ENCODE measurements around the gene PRXL2B. TPM values are rescaled to one million over a fixed set of nuclear protein-coding genes. Genes with fewer than 3 reads are reported as not detected.

The PRXL2B gene
- total and polyA plus RNA-seq, 12 donors: 16.9 to 64.0 (median 30.2) TPM

GRCh38 chr1:2539312-2539907 is 47.2 kb upstream of the PRXL2B start:
- peaks cover 0 to under 1% of the 10 kb centered on the region in 2 donors for H3K4me1 ChIP-seq (replicated peaks in 1 of 2)
- intact Hi-C loops (cut with DNase I): no loop called here
- no peaks in the 10 kb centered on the region for H3K9me3 ChIP-seq (replicated peaks in 1 of 3)
- no peak for DNase-seq
- no peak overlapping the region for H3K4me3 ChIP-seq
- H3K27me3 ChIP-seq: peaks cover 11% of the 10 kb centered on the region
- no peaks in the 10 kb centered on the region for H3K36me3 ChIP-seq (replicated peaks in 1 of 2)
- peak in 1 of 6 experiments; percentile 26 for TF ChIP-seq CTCF (IDR thresholded peaks at IDR 0.05)
- TF ChIP-seq POLR2A (IDR thresholded peaks at IDR 0.05): no peak
- no peak overlapping the region for H3K27ac ChIP-seq
- 73 to 100% (median 92%) methylated on average over 1 to 12 of the region's 12 CpGs for WGBS, 4 donors

DNA sequence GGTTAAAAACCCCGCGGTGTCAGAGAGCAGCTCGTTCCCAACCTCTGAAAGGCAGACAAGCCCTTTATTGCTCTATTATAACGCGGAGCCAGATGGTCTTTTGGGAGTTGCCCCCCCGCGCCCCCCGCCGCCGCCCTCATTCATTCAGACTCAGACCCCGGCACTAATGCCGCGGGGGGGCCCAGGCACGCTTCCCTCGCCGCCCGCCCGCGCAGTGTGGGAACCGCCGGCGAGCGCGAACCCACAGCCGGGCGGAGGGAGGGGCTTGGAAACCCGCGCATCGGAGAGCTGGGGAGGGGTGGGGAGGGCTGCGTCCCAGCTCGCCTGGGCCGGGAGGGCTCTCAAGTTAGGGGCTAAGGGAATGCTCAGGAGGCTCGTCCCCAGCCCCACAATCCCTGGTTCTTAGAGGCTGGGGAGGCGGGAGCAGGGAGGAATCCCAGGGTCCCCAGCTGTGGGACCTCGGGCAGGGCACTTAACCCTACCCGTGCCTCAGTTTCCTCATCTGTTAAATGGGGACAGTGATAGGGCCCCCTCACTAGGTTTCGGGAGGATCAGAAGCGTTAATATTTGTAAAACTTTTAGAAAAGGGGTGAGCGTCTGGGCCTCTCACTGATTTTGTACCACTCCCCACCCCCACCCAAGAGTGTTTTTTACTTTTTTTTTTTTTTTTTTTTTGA is 45.6 kb upstream of the PRXL2B start:
- WGBS, 4 donors: 14 to 69% (median 33%) methylated on average over 6 to 39 of the region's 39 CpGs
- TF ChIP-seq POLR2A (IDR thresholded peaks at IDR 0.05) (no peak), CTCF (IDR thresholded peaks at IDR 0.05) (no peak)
- Histone ChIP-seq H3K4me1 (replicated peaks in 1 of 2) (peaks cover 12 to 16% of the 10 kb centered on the region in 2 donors), H3K36me3 (replicated peaks in 1 of 2) (no peaks in the 10 kb centered on the region), H3K27ac (no peak overlapping the region), H3K27me3 (peaks cover 8% of the 10 kb centered on the region), H3K4me3 (no peak overlapping the region), H3K9me3 (replicated peaks in 1 of 3) (no peaks in the 10 kb centered on the region)
- intact Hi-C loops (cut with DNase I): loop anchor here in 1 of 2 donors (10.0 kb wide), 1 partner anchor 346 kb away; the partner anchor contains the start of gene FAAP20
- DNase-seq: no peak

DNA sequence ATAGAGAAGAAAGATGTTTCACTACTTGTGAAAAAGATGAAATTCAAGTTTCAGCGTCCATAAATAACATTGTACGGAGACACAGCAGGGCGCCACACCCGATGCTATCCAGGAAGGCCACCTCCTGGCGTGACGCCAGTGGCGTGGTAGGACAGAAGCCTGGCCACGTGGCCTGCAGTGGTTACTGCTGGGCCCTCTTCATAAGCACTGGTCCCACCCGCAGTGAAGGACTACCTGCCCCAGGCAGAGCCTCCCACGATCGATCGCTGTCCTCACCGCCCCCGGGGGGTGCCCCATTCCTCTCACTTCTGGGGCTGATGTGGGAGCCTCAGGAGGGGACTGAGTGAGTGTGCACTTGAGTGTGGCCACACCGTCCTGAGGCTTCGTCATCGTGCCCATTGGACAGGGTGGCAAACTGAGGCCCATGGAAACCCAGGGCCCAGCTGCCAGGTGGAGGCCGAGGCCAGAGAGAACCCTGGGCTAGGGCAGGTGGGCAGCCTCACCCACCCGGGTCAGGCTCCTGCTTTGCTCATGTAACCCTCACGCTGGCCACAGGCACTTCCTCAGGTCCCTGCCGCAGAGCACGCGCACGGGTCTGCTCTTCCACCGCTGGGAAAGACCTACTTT is 44.8 kb upstream of the PRXL2B start:
- peak; percentile 70 to 92 (median 83) for DNase-seq
- intact Hi-C loops (cut with DNase I): loop anchor here in 1 of 2 donors (10.0 kb wide), 1 partner anchor 347 kb away; the partner anchor contains the start of gene FAAP20
- Histone ChIP-seq H3K27ac (no peak overlapping the region), H3K9me3 (replicated peaks in 1 of 3) (no peaks in the 10 kb centered on the region), H3K36me3 (replicated peaks in 1 of 2) (no peaks in the 10 kb centered on the region), H3K4me1 (replicated peaks in 1 of 2) (peaks cover 17 to 22% of the 10 kb centered on the region in 2 donors), H3K27me3 (peaks cover 8% of the 10 kb centered on the region), H3K4me3 (no peak overlapping the region)
- TF ChIP-seq POLR2A (IDR thresholded peaks at IDR 0.05): no peak
- no peak for TF ChIP-seq CTCF (IDR thresholded peaks at IDR 0.05)
- 56 to 70% (median 64%) methylated on average over 13 to 25 of the region's 25 CpGs for WGBS, 4 donors

DNA sequence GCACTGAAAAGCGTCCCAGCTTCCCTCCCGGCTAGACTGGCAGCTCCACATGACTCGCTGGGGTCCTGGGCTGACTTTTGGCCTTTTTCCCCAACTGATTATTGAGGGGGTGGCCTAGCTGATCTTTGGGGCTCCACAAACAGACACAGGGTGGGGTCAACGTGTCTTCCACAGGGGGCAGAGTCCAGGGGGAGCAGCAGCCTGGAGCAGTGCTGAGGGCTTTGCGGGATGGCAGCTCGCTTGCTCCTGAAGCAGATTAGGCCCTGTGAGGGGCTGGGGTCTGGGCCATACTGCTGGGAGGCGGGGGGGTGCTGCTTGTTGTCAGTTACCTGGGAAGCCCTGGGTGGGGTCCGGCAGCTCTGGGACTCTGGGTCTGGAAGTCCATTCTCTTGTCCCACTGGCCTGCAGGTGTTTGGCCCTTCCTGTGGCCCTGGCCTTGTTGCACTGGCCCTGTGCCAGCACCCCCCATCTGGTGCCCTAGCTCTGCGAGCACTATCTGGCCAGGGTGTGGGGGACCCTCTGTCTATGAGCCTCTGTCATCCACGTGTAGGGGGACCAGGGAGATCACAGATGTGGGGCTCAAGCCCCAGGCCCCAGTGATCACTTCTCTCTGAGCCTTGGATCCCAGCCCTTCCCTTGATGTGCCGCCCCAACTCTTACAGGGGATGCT is 44.2 kb upstream of the PRXL2B start:
- DNase-seq: peak in 1 of 7 donors; percentile 34
- TF ChIP-seq CTCF (IDR thresholded peaks at IDR 0.05) (no peak), POLR2A (IDR thresholded peaks at IDR 0.05) (no peak)
- Histone ChIP-seq H3K4me3 (no peak overlapping the region), H3K36me3 (replicated peaks in 1 of 2) (no peaks in the 10 kb centered on the region), H3K27ac (no peak overlapping the region), H3K27me3 (peaks cover 8% of the 10 kb centered on the region), H3K4me1 (replicated peaks in 1 of 2) (peaks cover 24 to 29% of the 10 kb centered on the region in 2 donors), H3K9me3 (replicated peaks in 1 of 3) (no peaks in the 10 kb centered on the region)
- WGBS, 4 donors: 60 to 90% (median 86%) methylated on average over 3 to 11 of the region's 11 CpGs
- intact Hi-C loops (cut with DNase I): loop anchor here in 1 of 2 donors (10.0 kb wide), 1 partner anchor 348 kb away; the partner anchor contains the start of gene FAAP20

Data from adrenal gland (tissue), 12 donors.